ENCODE measurements around the gene SLC43A1. TPM values are rescaled to one million over a fixed set of nuclear protein-coding genes. Genes with fewer than 3 reads are reported as not detected.
A peak's percentile ranks its signal among the peaks of the same experiment; 100 is the strongest.

The SLC43A1 gene
- total and polyA plus RNA-seq, 2 experiments from 2014 or later: 19.6 to 49.7 TPM

GRCh38 chr11:57491371-57492061 is 24.0 kb downstream of the SLC43A1 start:
- ATAC-seq: peak; percentile 76
- H3K27ac Mint-ChIP-seq: peak overlapping the region; percentile 90

More at GRCh38 chr11:57491371-57492061, 24.0 kb downstream of the SLC43A1 start:
- Histone ChIP-seq H4K20me1 (replicated peaks; ENCODE audit: insufficient read depth) (no peaks in the 10 kb centered on the region), H2AFZ (no peak overlapping the region), H3K9me2 (ENCODE audit: insufficient read depth) (no peaks in the 10 kb centered on the region), H3K4me2 (no peak overlapping the region), H3K27me3 (ENCODE audit: insufficient read depth) (no peaks in the 10 kb centered on the region), H3K79me2 (replicated peaks; ENCODE audit: insufficient read depth) (no peaks in the 10 kb centered on the region), H3K4me1 (ENCODE audit: insufficient read depth) (no peaks in the 10 kb centered on the region; the same call in 1 of the 2 replicates), H3K36me3 (ENCODE audit: insufficient read depth) (peaks cover 10% of the 10 kb centered on the region; the same call in 1 of the 2 replicates), H3F3A (replicated peaks; ENCODE audit: low read depth) (peaks cover 11% of the 10 kb centered on the region; the same call in 1 of the 2 replicates), H3K4me3 (no peak overlapping the region), H3K27ac (ENCODE audit: low read depth) (0 out of 2 replicates have a peak overlapping the region, but pooled peaks have one; percentile 55)
- DNase-seq (ENCODE audit: low spot score): peak; percentile 85
- H3K27me3 Mint-ChIP-seq (ENCODE audit: insufficient read depth, low read depth, poor library complexity): peaks cover 7% of the 10 kb centered on the region
- H3K4me1 Mint-ChIP-seq: peaks cover 33% of the 10 kb centered on the region
- H3K4me3 Mint-ChIP-seq: no peak overlapping the region
- H3K36me3 Mint-ChIP-seq (ENCODE audit: low read depth): peaks cover 74% of the 10 kb centered on the region
- H3K9me3 Mint-ChIP-seq: no peaks in the 10 kb centered on the region
- no peak for TF ChIP-seq STAT1 (IDR thresholded peaks at IDR 0.05; ENCODE audit: unreplicated experiment)
- no peak for TF ChIP-seq ZNF114 (CRISPR knock-in tag; IDR thresholded peaks at IDR 0.05)
- TF ChIP-seq JUNB (IDR thresholded peaks at IDR 0.05; ENCODE audit: unreplicated experiment): no peak
- TF ChIP-seq CREB1 (CRISPR knock-in tag; IDR thresholded peaks at IDR 0.05; ENCODE audit: low read depth): no peak
- TF ChIP-seq ETS1 (IDR thresholded peaks at IDR 0.05): no peak
- peak; percentile 90 to 94 for TF ChIP-seq CTCF (conservative IDR thresholded peaks at IDR 0.05; ENCODE audit: low read depth in 2 of 2)
- TF ChIP-seq REST (IDR thresholded peaks at IDR 0.05; ENCODE audit: unreplicated experiment): no peak
- TF ChIP-seq EZH2phosphoT487 (IDR thresholded peaks at IDR 0.05; ENCODE audit: unreplicated experiment): no peak
- TF ChIP-seq, protein P1, sequence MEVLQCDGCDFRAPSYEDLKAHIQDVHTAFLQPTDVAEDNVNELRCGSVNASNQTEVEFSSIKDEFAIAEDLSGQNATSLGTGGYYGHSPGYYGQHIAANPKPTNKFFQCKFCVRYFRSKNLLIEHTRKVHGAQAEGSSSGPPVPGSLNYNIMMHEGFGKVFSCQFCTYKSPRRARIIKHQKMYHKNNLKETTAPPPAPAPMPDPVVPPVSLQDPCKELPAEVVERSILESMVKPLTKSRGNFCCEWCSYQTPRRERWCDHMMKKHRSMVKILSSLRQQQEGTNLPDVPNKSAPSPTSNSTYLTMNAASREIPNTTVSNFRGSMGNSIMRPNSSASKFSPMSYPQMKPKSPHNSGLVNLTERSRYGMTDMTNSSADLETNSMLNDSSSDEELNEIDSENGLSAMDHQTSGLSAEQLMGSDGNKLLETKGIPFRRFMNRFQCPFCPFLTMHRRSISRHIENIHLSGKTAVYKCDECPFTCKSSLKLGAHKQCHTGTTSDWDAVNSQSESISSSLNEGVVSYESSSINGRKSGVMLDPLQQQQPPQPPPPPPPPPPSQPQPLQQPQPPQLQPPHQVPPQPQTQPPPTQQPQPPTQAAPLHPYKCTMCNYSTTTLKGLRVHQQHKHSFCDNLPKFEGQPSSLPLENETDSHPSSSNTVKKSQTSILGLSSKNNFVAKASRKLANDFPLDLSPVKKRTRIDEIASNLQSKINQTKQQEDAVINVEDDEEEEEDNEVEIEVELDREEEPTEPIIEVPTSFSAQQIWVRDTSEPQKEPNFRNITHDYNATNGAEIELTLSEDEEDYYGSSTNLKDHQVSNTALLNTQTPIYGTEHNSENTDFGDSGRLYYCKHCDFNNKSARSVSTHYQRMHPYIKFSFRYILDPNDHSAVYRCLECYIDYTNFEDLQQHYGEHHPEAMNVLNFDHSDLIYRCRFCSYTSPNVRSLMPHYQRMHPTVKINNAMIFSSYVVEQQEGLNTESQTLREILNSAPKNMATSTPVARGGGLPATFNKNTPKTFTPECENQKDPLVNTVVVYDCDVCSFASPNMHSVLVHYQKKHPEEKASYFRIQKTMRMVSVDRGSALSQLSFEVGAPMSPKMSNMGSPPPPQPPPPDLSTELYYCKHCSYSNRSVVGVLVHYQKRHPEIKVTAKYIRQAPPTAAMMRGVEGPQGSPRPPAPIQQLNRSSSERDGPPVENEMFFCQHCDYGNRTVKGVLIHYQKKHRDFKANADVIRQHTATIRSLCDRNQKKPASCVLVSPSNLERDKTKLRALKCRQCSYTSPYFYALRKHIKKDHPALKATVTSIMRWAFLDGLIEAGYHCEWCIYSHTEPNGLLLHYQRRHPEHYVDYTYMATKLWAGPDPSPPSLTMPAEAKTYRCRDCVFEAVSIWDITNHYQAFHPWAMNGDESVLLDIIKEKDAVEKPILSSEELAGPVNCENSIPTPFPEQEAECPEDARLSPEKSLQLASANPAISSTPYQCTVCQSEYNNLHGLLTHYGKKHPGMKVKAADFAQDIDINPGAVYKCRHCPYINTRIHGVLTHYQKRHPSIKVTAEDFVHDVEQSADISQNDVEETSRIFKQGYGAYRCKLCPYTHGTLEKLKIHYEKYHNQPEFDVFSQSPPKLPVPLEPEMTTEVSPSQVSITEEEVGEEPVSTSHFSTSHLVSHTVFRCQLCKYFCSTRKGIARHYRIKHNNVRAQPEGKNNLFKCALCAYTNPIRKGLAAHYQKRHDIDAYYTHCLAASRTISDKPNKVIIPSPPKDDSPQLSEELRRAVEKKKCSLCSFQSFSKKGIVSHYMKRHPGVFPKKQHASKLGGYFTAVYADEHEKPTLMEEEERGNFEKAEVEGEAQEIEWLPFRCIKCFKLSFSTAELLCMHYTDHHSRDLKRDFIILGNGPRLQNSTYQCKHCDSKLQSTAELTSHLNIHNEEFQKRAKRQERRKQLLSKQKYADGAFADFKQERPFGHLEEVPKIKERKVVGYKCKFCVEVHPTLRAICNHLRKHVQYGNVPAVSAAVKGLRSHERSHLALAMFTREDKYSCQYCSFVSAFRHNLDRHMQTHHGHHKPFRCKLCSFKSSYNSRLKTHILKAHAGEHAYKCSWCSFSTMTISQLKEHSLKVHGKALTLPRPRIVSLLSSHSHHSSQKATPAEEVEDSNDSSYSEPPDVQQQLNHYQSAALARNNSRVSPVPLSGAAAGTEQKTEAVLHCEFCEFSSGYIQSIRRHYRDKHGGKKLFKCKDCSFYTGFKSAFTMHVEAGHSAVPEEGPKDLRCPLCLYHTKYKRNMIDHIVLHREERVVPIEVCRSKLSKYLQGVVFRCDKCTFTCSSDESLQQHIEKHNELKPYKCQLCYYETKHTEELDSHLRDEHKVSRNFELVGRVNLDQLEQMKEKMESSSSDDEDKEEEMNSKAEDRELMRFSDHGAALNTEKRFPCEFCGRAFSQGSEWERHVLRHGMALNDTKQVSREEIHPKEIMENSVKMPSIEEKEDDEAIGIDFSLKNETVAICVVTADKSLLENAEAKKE (CRISPR knock-in tag; IDR thresholded peaks at IDR 0.05): no peak
